CD4-positive, alpha-beta T cell treated with Interleukin-17A for 1 hour (primary cell): Measurements from ENCODE around the gene STOM.
"Not testable (repeated sequence)": the region's sequence is repeated elsewhere in the genome, so short reads cannot be mapped to it uniquely, and the experiment has no call there.

ENCODE experiments used
- DNase-seq: peaks from one replicate; pipeline ENCODE4 v3.0.0-alpha.2; 2020

The STOM gene

GRCh38 chr9:121369595-121370265 lies at the start of gene STOM:
Gene STOM, minus strand, starts transcription at chr9:121370250. Its CDS starts 63 bp downstream, at chr9:121370187.
- peak; percentile 74 for DNase-seq

DNA sequence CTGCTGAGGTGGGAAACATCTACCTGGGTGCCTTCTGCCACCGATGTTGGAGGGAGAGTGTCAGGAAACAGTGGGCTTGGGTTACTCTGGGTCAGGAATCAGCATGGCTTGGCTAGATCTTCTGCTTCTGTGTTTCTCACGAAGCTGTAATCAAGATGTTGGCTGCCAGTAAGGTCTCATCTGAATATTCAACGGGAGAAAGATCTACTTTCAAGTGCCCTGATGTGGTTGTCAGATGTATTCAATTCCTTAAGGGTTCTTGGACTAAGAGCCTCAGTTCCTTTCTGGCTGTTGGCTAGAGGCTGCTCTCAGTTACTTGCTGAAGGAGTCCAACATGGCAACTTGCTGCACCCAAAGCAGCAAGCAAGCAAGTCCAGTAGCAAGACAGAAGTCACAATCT lies 41.9 kb upstream of the STOM start:
- DNase-seq = no peak

- DNase-seq = no peak
These were observed 35.8 kb upstream of the STOM start for GRCh38 chr9:121405899-121406298.

DNA sequence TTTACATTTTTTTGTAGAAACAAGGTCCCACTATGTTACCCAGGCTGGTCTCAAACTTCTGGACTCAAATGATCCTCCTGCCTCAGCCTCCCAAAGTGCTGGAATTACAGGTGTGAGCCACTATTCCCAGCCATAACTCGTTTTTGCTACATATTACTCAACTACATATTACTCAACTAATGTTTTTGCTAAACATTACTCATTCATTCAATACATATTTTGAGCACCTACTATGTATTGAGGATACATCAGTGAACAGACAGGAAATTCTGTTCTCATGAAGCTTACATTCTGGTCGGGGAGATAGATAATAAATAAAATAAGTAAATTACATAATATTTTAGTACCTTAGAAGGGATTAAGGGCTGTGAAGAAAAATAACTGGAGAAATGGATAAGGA lies 34.9 kb upstream of the STOM start:
- DNase-seq = no peak

GRCh38 chr9:121399883-121400607 lies 30.0 kb upstream of the STOM start:
- DNase-seq = peak; percentile 75

DNA sequence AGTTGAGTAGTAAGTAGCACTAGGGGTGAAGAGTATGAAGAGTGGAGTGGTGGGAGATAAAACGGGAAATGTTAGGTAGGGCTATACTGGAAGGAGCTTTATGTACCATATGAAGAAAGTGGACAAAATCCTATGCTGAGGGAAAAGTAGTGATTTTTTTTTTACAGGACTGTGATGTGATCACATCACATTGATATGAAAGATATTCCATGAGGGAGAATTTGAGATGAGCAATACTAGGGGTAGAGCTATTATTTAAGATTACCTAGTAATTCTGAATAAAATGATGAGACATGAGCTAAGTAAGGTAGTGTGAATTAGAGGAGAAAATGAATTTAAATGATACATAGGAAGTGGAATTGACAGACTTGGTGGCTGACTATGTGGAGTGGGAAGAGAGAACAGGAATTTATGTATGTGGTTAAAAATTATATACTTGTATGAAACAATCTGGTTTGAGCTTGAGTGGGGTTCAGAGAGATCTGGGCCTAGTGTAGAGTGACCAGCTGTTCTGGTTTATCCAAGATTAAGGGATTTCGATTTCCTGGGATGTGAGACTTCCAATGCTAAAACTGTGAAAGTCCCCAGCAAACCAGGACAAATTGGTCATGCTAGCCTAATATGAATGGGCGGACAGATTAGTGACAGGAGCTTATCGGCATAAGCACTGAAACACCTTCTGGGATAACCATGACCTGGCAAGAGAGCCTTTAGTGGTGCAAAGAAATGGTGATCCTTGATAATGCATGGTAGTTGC lies 29.3 kb upstream of the STOM start:
- no peak for DNase-seq

- DNase-seq = no peak
These were observed 28.3 kb upstream of the STOM start for GRCh38 chr9:121398374-121398773.

GRCh38 chr9:121397277-121397676 lies 27.2 kb upstream of the STOM start:
- DNase-seq = not testable (repeated sequence)

- no peak for DNase-seq
These were observed 25.5 kb upstream of the STOM start for GRCh38 chr9:121395558-121395957.

DNA sequence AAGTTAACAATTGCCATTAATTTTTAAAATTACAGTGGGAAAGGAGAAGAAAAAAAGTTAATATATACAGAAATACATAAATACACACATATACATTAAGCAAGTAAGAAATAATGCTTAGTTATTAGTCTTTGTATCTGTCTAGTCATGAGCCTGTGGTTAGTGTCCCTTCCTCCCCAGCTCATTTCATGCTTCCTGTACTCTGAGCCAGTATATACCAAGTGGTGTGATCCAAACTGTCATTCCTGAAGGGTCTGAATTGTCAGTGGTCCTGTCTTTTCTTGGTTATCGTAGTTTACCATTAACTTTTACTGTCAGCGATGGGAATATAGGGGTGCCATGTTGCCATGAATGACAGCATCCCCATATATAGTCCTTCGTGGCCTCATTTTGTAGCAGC lies 24.2 kb upstream of the STOM start:
- no peak for DNase-seq

DNA sequence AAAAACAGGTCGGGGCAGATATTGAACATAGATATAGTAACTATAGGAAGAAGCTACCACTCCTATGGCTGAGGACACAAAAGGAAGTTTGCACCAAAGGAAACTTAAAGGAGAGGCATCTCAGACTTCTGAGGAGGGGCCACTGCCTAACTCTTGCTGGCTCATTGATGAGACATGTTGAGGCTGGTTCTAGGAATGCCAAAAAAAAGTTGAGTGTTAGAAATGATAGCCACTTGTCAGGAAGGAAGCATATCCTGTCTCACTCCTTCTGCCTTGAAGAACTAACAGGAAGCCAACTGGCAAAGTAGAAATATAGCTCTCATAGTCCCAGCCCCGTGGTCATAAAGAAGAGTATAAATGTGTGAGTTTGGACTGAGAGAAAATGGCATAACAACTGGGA lies 23.3 kb upstream of the STOM start:
- no peak for DNase-seq

GRCh38 chr9:121390372-121390771 lies 20.3 kb upstream of the STOM start:
- DNase-seq = no peak

- DNase-seq = no peak
These were observed 18.3 kb upstream of the STOM start for GRCh38 chr9:121388140-121388905.

DNA sequence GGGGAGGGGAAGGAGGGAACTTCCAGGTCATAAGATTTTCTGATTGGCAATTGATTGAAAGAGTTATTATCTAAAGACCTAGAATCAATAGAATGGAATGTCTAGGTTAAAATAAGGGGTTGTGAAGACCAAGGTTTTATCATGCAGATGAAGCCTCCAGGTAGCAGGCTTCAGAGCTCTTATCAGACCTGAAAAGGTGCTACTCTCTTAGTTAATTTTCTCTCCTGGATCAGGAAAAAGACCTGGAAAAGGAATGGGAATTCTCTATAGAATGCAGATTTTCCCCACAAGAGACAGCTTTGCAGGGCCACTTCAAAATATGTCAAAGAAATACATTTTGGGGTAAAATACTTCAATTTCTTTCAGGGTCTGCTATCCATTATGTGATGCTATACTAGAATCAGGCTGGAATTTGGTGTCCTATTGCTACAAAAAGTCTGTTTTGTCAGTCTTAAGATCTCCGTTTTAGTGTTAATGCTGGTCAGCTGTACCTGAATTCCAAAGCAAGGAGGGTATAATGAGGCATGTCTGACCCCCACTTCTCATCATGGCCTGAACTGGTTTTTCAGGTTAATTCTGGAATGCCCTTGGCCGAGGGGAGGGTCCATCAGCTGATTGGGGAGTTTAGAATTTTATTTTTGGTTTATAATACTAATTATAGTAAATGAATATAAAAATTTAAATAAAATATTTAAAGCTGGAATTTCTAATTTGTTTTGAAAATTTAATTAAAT lies 16.6 kb upstream of the STOM start:
- DNase-seq = no peak

DNA sequence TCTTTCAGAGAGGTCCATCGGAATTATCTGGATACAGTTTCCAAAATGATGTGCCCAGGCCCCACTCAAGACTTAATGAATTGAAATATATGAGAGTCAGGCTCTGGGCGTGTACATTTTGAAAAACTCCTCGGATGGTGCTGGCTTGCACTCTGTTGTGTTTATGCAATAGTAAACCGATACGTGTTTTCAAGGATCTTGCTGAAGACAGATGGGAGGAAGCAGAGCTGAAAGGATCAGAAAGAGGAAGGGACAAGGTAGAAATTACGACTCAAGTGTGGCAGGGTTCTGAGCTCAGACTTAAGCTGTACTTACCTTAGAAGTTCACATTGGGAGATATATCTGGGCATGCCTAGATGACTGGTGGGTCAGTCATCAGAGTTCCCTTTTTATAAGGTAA lies 13.7 kb upstream of the STOM start:
- DNase-seq = no peak

DNA sequence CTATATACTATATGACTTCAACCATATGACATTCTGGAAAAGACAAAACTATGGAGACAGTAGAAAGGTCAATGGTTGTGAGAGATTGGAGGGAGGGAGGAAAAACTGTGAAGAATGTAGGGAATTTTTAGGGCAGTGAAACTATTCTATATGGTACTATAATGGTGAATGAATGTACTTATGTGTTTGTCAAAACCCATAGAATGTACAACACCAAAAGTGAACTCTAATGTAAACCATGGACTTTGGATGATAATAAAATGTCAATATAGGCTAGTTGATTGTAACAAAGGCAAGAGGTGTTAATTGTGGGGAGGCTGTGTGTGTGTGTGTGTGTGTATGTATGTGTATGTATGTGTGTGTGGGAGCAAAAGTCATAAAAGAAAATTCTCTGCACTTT lies 10.8 kb upstream of the STOM start:
- no peak for DNase-seq

DNA sequence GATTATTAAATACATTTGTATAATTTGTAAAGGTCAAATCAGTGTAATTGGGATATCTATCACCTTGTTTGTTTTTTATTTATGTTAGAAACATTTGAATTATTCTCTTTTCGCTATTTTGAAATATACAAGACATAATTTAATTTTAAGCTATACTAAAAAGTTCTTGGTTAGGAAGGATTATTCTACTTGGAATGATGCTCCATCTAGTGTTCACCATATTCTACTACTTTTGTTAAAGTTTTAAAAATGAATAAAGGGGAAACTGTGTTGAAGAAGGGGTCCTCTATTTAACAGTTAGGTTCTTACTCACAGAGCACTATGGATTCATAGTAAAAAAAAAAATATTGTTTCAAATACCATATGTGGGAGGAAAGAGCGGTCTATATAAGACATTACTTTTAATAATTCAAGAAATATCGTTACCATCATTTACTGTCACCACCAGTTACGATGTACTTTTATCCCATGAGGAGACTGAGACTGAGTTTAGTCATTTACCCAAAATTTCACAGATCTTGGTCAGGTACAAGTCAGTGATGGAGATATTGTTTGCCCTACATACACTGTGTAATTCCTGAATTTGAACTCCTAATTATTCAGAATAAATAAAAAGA lies 6.3 kb upstream of the STOM start:
- DNase-seq = peak; percentile 39

DNA sequence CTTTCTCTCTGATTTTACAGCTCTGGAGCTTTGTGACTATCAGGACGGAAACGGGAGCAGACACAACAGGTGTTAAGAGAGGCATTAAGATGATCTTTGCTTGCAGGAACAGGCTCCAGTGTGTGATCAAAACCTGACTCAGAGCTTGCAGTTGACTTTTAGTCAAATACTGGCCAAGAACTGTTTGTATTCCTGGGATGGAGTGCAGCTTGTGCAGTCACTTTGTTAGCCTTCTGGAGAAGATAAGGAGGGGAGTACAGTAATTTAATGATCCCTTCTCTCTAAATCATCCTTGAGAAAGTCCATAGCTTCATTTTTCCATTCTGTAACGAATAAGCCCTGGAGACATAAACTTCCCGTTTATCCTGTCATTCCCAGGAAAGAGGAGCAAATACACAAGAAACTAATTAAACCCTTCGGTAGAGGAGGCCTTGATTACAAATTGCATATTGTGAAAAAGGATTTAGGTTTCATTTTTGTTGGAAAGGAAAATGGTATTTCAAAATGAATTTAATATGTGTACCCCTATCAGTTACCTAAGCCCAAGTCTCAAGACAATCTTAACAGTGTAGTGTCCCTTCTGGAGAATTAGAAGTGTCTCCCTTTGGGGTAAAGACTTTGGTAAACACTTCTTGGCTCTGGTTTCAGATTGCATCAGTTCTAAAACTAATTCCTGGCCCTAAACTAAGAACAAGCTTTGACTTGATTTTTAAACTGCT lies 3.1 kb upstream of the STOM start:
- DNase-seq = no peak

DNA sequence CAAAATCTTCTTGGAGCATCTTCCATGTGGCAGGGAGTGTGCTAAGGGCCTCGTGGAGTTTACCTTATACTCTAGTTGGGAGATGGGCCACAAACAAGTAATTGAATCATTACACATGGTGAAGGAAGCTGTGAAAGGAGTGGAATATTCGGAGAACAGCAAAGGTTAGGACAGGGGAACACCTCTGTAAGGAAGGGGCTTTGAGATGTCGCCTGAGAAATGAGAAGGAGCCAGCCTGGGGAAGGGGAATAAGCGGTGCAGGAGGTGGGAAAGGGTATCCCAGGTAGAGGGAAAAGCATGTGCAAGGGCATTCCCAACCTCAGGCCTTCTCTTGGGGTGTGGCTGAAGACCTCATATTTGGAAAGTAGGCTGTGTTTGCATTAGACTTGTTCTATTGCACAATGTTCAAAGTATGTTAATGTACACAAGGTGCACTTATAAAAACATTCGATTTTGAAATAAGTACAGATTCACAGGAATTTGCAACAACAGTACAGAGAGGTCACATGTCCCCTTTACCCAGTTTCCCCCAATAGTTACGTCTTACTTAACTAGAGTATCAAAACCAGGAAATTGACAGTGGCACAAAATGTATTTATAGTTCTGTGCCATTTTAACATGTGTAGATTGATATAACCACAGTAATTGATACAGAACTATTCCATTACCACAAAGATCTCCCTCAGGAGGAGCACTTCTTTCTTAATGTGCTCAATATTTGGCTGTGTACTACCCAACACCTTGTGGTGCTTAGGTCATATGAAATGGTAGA lies 2.4 kb upstream of the STOM start:
- no peak for DNase-seq

- no peak for DNase-seq
These were observed 1.5 kb upstream of the STOM start for GRCh38 chr9:121371495-121372061.
